GM23338 (cell line): ENCODE results near the gene WIPF3. TPM values are rescaled to one million over a fixed set of nuclear protein-coding genes. Genes with fewer than 3 reads are reported as not detected.
A peak's percentile ranks its signal among the peaks of the same experiment; 100 is the strongest.

Experiments used
- ATAC-seq: fragments of 200-7000 bp; cut with Tn5 transposase; 3 replicates; pipeline ENCODE4 v1.9.1; 2020
- DNase-seq: peaks from one replicate; pipeline ENCODE4 v3.0.0-alpha.2; 2015; ENCODE audit warnings: low spot score
- H2AFZ ChIP-seq: fragments of 200-600 bp; sonication (generic); 2 replicates; pipeline ENCODE4 v1.8.0; 2016; ENCODE audit warnings: antibody characterized with exemption, mild to moderate bottlenecking, moderate library complexity
- H3F3A ChIP-seq: fragments of 200-600 bp; sonication (generic); replicated peaks from 2 replicates; pipeline ENCODE4 v1.8.0; 2017; ENCODE audit warnings: antibody characterized with exemption, mixed run types, low read depth
- H3K27ac ChIP-seq: fragments of 200-600 bp; sonication (generic); 2 replicates; pipeline ENCODE4 v1.6.1; 2016; ENCODE audit warnings: low read depth
- H3K27me3 ChIP-seq: fragments of 200-600 bp; sonication (generic); 2 replicates; pipeline ENCODE4 v1.8.0; 2016; ENCODE audit warnings: mild to moderate bottlenecking, mixed run types, moderate library complexity; ENCODE audit not compliant: insufficient read depth
- H3K36me3 ChIP-seq: fragments of 200-600 bp; sonication (generic); 2 replicates; pipeline ENCODE4 v1.8.0; 2016; ENCODE audit warnings: mild to moderate bottlenecking; ENCODE audit not compliant: insufficient read depth
- H3K4me1 ChIP-seq: fragments of 200-600 bp; sonication (generic); 2 replicates; pipeline ENCODE4 v1.8.0; 2016; ENCODE audit warnings: mild to moderate bottlenecking, moderate library complexity; ENCODE audit not compliant: insufficient read depth
- H3K4me2 ChIP-seq: fragments of 200-600 bp; sonication (generic); 2 replicates; pipeline ENCODE4 v1.7.1; 2017; ENCODE audit warnings: mixed run types
- H3K4me3 ChIP-seq: fragments of 200-600 bp; sonication (generic); 2 replicates; pipeline ENCODE4 v1.6.1; 2016; ENCODE audit warnings: mixed run types
- H3K79me2 ChIP-seq: fragments of 200-600 bp; sonication (generic); replicated peaks from 2 replicates; pipeline ENCODE4 v1.8.0; 2017; ENCODE audit warnings: mild to moderate bottlenecking; ENCODE audit not compliant: insufficient read depth
- H3K9me2 ChIP-seq: fragments of 200-600 bp; sonication (generic); 2 replicates; pipeline ENCODE4 v1.8.0; 2017; ENCODE audit not compliant: insufficient read depth
- H4K20me1 ChIP-seq: fragments of 200-600 bp; sonication (generic); replicated peaks from 2 replicates; pipeline ENCODE4 v1.8.0; 2017; ENCODE audit warnings: mild to moderate bottlenecking; ENCODE audit not compliant: insufficient read depth
- H3K27ac Mint-ChIP-seq: 2 replicates; pipeline ENCODE4 v1.8.0; 2020; ENCODE audit warnings: inconsistent platforms, mild to moderate bottlenecking, moderate library complexity, mixed read lengths
- H3K27me3 Mint-ChIP-seq: 3 replicates; pipeline ENCODE4 v1.8.0; 2022; ENCODE audit warnings: low read depth, mild to moderate bottlenecking, moderate library complexity, mixed read lengths, inconsistent platforms; ENCODE audit not compliant: insufficient read depth, poor library complexity
- H3K36me3 Mint-ChIP-seq: 3 replicates; pipeline ENCODE4 v1.8.0; 2021; ENCODE audit warnings: low read depth, mild to moderate bottlenecking, inconsistent platforms, moderate library complexity, mixed read lengths
- H3K4me1 Mint-ChIP-seq: 3 replicates; pipeline ENCODE4 v1.8.0; 2020; ENCODE audit warnings: mild to moderate bottlenecking, inconsistent platforms, mixed read lengths
- H3K4me3 Mint-ChIP-seq: 3 replicates; pipeline ENCODE4 v1.8.0; 2021; ENCODE audit warnings: moderate library complexity, mild to moderate bottlenecking, inconsistent platforms, mixed read lengths
- H3K9me3 Mint-ChIP-seq: 3 replicates; pipeline ENCODE4 v1.8.0; 2020; ENCODE audit warnings: moderate library complexity, mild to moderate bottlenecking, inconsistent platforms, mixed read lengths
- CREB1 ChIP-seq: fragments of 250-450 bp; sonication (Bioruptor Pico); IDR thresholded peaks from 2 replicates; pipeline ENCODE4 v1.5.0; 2020; ENCODE audit warnings: low read depth, mild to moderate bottlenecking, moderate library complexity
- EZH2 ChIP-seq: fragments of 200-600 bp; sonication (generic); IDR thresholded peaks from one replicate; pipeline ENCODE4 v1.8.0; 2017; ENCODE audit warnings: antibody characterized with exemption, mild to moderate bottlenecking, low read depth; ENCODE audit not compliant: unreplicated experiment
- EZH2phosphoT487 ChIP-seq: fragments of 200-600 bp; sonication (generic); IDR thresholded peaks from one replicate; pipeline ENCODE4 v1.8.1; 2018; ENCODE audit warnings: antibody characterized with exemption; ENCODE audit not compliant: unreplicated experiment
- JUNB ChIP-seq: IDR thresholded peaks from one replicate; pipeline ENCODE4 v1.6.1; 2016; ENCODE audit warnings: antibody characterized with exemption; ENCODE audit not compliant: unreplicated experiment
- NANOG ChIP-seq: IDR thresholded peaks from 2 replicates; pipeline ENCODE4 v1.6.1; 2016; ENCODE audit warnings: antibody characterized with exemption, borderline replicate concordance
- POLR2AphosphoS5 ChIP-seq: IDR thresholded peaks from 2 replicates; pipeline ENCODE4 v1.6.1; 2016; ENCODE audit warnings: antibody characterized with exemption, low read depth
- STAT1 ChIP-seq: IDR thresholded peaks from one replicate; pipeline ENCODE4 v1.6.1; 2016; ENCODE audit warnings: antibody characterized with exemption; ENCODE audit not compliant: unreplicated experiment
- ZNF114 ChIP-seq: fragments of 250-450 bp; sonication (Bioruptor Pico); IDR thresholded peaks from 2 replicates; pipeline ENCODE4 v1.5.0; 2020; ENCODE audit warnings: mild to moderate bottlenecking, moderate library complexity
- ZNF331 ChIP-seq: fragments of 250-450 bp; sonication (Bioruptor Pico); IDR thresholded peaks from 2 replicates; pipeline ENCODE4 v1.5.0; 2020; ENCODE audit warnings: low read depth, mild to moderate bottlenecking, moderate library complexity
- polyA plus RNA-seq: library from polyadenylated mRNA; unstranded; fragments of >200 nt; fragmentation: Nextera tagmentation; extraction: Ambion mirVana; gene quantifications from 2 replicates; pipeline ENCODE4 v1.2.1, GENCODE V29; 2016
- total RNA-seq: library from RNA; depleted of rRNA; stranded (reverse); fragments of >200 nt; shearing (Covaris generic); gene quantifications from 2 replicates; pipeline ENCODE4 v1.2.3, GENCODE V29; 2014
- TF ChIP-seq, protein P1 (sequence below): IDR thresholded peaks from one replicate; pipeline ENCODE4 v1.6.1; 2018; ENCODE audit warnings: antibody characterized with exemption; ENCODE audit not compliant: unreplicated experiment
- TF ChIP-seq, protein P2 (sequence below): IDR thresholded peaks from 2 replicates; pipeline ENCODE4 v1.6.1; 2016; ENCODE audit warnings: antibody characterized with exemption
- TF ChIP-seq, protein P3 (sequence below), 2 experiments: fragments of 200-600 bp in 1 of 2; sonication (generic) in 1 of 2; conservative IDR thresholded peaks; 2 replicates each; pipeline versions ENCODE4 v1.5.1 to v1.6.1; 2016 to 2017; ENCODE audit warnings: antibody characterized with exemption in 2 of 2, low read depth in 2 of 2, mild to moderate bottlenecking in 2 of 2, moderate library complexity in 1 of 2

The WIPF3 gene
- total and polyA plus RNA-seq, 2 experiments from 2014 or later: 5.7 to 11.4 TPM

DNA sequence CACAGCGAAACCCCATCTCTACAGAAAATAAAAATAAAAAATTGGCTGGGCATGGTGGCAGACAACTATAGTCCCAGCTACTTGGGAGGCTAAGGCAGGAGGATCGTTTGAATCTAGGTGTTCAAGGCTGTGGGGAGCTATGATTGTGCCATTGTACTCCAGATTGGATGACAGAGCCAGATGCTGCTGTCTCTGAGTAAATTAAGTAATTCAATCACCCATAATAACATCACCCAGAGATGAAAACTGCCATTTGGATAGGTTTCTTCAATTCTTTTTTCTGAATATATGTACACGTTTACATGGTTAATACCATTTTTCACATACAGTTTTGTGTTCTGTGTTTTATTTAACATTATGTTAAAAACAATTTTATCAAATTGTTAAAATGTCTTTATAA is 79.3 kb downstream of the WIPF3 start:
- H3K36me3 ChIP-seq: peaks cover 5% of the 10 kb centered on the region; the same call in 1 of the 2 replicates
- no peak overlapping the region for H3K27ac ChIP-seq
- TF ChIP-seq, protein P1, sequence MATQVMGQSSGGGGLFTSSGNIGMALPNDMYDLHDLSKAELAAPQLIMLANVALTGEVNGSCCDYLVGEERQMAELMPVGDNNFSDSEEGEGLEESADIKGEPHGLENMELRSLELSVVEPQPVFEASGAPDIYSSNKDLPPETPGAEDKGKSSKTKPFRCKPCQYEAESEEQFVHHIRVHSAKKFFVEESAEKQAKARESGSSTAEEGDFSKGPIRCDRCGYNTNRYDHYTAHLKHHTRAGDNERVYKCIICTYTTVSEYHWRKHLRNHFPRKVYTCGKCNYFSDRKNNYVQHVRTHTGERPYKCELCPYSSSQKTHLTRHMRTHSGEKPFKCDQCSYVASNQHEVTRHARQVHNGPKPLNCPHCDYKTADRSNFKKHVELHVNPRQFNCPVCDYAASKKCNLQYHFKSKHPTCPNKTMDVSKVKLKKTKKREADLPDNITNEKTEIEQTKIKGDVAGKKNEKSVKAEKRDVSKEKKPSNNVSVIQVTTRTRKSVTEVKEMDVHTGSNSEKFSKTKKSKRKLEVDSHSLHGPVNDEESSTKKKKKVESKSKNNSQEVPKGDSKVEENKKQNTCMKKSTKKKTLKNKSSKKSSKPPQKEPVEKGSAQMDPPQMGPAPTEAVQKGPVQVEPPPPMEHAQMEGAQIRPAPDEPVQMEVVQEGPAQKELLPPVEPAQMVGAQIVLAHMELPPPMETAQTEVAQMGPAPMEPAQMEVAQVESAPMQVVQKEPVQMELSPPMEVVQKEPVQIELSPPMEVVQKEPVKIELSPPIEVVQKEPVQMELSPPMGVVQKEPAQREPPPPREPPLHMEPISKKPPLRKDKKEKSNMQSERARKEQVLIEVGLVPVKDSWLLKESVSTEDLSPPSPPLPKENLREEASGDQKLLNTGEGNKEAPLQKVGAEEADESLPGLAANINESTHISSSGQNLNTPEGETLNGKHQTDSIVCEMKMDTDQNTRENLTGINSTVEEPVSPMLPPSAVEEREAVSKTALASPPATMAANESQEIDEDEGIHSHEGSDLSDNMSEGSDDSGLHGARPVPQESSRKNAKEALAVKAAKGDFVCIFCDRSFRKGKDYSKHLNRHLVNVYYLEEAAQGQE: no peak
- no peak for TF ChIP-seq POLR2AphosphoS5
- TF ChIP-seq CREB1 (CRISPR knock-in tag): no peak
- no peak for TF ChIP-seq ZNF114 (CRISPR knock-in tag)
- TF ChIP-seq, protein P2, sequence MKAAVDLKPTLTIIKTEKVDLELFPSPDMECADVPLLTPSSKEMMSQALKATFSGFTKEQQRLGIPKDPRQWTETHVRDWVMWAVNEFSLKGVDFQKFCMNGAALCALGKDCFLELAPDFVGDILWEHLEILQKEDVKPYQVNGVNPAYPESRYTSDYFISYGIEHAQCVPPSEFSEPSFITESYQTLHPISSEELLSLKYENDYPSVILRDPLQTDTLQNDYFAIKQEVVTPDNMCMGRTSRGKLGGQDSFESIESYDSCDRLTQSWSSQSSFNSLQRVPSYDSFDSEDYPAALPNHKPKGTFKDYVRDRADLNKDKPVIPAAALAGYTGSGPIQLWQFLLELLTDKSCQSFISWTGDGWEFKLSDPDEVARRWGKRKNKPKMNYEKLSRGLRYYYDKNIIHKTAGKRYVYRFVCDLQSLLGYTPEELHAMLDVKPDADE: no peak
- no peak overlapping the region for H3K4me3 ChIP-seq
- no peaks in the 10 kb centered on the region for H3K27me3 ChIP-seq
- peaks cover 6% of the 10 kb centered on the region; the same call in 2 of the 3 replicates for H3K36me3 Mint-ChIP-seq
- no peak overlapping the region for H3K4me2 ChIP-seq
- peaks cover 24% of the 10 kb centered on the region for H3K4me1 ChIP-seq
- H3F3A ChIP-seq: 0 out of 2 replicates have a peak, but pooled peaks cover 4% of the 10 kb centered on the region
- peak overlapping the region; percentile 85; the same call in 1 of the 3 replicates for H3K4me3 Mint-ChIP-seq
- H3K9me3 Mint-ChIP-seq: no peaks in the 10 kb centered on the region
- H3K27me3 Mint-ChIP-seq: peaks cover 8% of the 10 kb centered on the region
- H3K9me2 ChIP-seq: no peaks in the 10 kb centered on the region
- H3K27ac Mint-ChIP-seq: no peak overlapping the region
- DNase-seq (no peak), ATAC-seq (no peak)
- H3K79me2 ChIP-seq: peaks cover 7% of the 10 kb centered on the region; the same call in 1 of the 2 replicates
- H2AFZ ChIP-seq: no peak overlapping the region
- H3K4me1 Mint-ChIP-seq: peaks cover 32% of the 10 kb centered on the region
- no peaks in the 10 kb centered on the region for H4K20me1 ChIP-seq

DNA sequence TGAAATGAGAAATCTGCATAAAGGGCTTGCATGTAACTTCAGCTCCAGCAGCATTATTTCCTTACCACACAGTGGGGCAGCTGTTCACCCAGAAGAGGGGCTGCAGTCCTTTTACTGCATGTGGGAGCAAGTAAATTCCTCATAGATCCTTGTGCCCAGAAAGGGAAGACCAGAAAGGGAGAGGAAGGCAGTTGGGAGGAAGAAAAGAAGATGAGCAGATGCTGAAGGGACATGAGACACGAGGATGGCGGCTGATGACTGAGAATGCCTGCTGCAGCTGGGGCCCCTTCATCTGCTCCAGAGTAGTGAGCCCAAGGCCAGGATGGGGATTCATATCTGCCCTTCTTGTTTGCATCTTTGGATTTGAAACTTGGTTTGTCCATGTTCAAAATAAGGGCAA is 80.5 kb downstream of the WIPF3 start:
- ATAC-seq (no peak), DNase-seq (no peak)
- no peak overlapping the region for H3K27ac Mint-ChIP-seq
- H3K9me3 Mint-ChIP-seq: no peaks in the 10 kb centered on the region
- Histone ChIP-seq H3K4me2 (no peak overlapping the region), H4K20me1 (no peaks in the 10 kb centered on the region), H3K79me2 (peaks cover 7% of the 10 kb centered on the region; the same call in 1 of the 2 replicates), H3F3A (0 out of 2 replicates have a peak, but pooled peaks cover 4% of the 10 kb centered on the region), H3K9me2 (no peaks in the 10 kb centered on the region), H3K27ac (no peak overlapping the region), H2AFZ (no peak overlapping the region), H3K27me3 (no peaks in the 10 kb centered on the region), H3K4me3 (no peak overlapping the region), H3K4me1 (peaks cover 20% of the 10 kb centered on the region), H3K36me3 (peaks cover 5% of the 10 kb centered on the region; the same call in 1 of the 2 replicates)
- H3K4me1 Mint-ChIP-seq: peaks cover 29% of the 10 kb centered on the region
- peaks cover 5% of the 10 kb centered on the region for H3K27me3 Mint-ChIP-seq
- H3K4me3 Mint-ChIP-seq: no peak overlapping the region
- H3K36me3 Mint-ChIP-seq: peaks cover 6% of the 10 kb centered on the region
- TF ChIP-seq STAT1 (no peak), EZH2phosphoT487 (no peak), JUNB (no peak), ZNF331 (CRISPR knock-in tag) (no peak), NANOG (no peak), ZNF114 (CRISPR knock-in tag) (no peak), POLR2AphosphoS5 (no peak), EZH2 (no peak)
- TF ChIP-seq, protein P3, sequence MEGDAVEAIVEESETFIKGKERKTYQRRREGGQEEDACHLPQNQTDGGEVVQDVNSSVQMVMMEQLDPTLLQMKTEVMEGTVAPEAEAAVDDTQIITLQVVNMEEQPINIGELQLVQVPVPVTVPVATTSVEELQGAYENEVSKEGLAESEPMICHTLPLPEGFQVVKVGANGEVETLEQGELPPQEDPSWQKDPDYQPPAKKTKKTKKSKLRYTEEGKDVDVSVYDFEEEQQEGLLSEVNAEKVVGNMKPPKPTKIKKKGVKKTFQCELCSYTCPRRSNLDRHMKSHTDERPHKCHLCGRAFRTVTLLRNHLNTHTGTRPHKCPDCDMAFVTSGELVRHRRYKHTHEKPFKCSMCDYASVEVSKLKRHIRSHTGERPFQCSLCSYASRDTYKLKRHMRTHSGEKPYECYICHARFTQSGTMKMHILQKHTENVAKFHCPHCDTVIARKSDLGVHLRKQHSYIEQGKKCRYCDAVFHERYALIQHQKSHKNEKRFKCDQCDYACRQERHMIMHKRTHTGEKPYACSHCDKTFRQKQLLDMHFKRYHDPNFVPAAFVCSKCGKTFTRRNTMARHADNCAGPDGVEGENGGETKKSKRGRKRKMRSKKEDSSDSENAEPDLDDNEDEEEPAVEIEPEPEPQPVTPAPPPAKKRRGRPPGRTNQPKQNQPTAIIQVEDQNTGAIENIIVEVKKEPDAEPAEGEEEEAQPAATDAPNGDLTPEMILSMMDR (conservative IDR thresholded peaks at IDR 0.05; ENCODE audit: low read depth in 2 of 2): no peak
- TF ChIP-seq, protein P1: no peak
- TF ChIP-seq, protein P2: no peak
